Measurements from ENCODE around the gene C19orf12. TPM values are rescaled to one million over a fixed set of nuclear protein-coding genes. Genes with fewer than 3 reads are reported as not detected.

Gene C19orf12
- 14.2 and 18.1 TPM in 2 replicates for total RNA-seq

DNA sequence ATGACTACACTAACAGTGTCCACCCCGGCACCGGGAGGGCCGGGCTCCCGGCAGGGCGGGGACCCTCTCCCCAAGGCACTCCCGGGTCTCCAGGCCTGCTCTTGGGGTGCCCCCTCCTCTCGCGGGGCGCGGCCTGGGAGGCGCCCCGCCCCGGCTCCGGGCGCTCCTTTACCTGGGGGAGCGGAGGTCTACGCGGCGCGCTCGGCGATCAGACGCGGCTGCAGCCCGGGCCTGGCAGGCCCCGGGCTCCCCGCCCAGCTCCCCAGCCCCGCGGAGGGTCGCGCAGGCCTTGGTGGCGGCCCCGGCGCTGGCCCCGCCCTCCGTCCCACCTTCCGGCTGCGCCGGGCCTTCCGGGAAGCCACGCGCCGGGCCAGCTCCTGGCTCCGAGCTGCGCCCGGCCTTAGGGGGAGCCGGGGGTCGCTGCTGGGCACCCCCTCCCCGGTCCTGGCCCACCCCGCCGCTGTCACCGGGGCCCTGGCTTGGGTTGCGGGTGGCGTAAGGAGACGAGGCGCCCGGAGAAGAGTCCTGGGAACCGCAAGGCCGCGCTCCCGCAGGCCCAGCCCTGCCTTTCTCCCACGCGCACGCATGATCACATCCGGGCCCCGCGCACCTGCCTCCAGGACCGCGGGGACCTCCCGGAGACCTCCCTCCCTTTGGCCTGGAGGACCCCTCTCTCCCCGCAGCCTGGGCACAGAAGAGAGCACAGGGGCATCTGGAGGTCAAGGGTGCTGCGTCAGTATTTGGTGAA is at the start of gene C19orf12:
C19orf12 (minus strand) TSS at position 309 of the 748 bp plus-strand sequence. CDS start 6,848 bp downstream, outside the sequence.

DNA sequence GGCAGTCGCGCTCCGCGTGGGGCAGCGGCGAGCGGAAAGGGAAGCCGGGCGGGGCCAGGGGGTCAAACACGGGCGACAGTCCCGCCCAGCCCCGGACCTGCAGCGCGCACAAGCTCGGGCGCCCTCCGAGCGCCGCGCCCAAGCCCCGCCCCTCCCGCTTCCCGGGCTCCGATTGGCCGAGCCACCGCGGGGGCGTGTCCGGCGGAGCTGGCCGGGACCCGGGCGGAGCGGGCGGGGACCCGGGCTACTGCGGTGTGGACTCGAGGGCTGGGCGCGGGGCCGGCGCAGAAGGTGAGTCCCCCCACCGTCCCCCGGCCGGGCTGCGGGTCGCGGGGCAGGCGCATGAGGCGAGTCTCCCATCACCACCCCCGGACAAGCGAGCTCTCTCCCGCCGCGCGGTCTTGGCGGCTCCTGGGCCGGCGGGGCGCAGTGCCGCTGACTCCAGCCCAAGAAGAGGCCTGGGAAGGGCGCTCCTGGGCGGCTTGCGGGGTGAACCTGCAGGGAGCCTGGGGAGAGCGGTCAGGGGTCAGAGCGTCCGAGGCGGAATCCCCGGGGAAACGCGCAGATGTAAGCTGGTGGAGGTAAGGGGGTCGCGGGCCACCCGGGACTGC is 49.7 kb downstream of the C19orf12 start, which contains the start of gene PLEKHF1:
PLEKHF1 (plus strand) TSS at position 247 of the 611 bp plus-strand sequence. CDS start 8,379 bp downstream, outside the sequence.

Other genes with a start within 250 kb of the C19orf12 start
- gene VSTM2B, start 189.3 kb downstream of the C19orf12 start, total RNA-seq = not detected in 2 replicates
- 50.7 and 55.8 TPM in 2 replicates for gene POP4, start 109.0 kb downstream of the C19orf12 start, total RNA-seq
- gene PLEKHF1, start 49.8 kb downstream of the C19orf12 start, total RNA-seq = 4.6 and 7.3 TPM in 2 replicates
- 1.1 and 1.7 TPM in 2 replicates for gene CCNE1, start 96.7 kb upstream of the C19orf12 start, total RNA-seq
- gene URI1, start 227.0 kb upstream of the C19orf12 start, total RNA-seq = 23.9 and 34.8 TPM in 2 replicates